MM.1S (cell line): Measurements from ENCODE around the gene RAMP1.

Experiments used
- DNase-seq: peaks from one replicate; pipeline ENCODE4 v3.0.0-alpha.2; 2015
- H2AFZ ChIP-seq: fragments of 300-600 bp; sonication (generic); 2 replicates; pipeline ENCODE4 v1.6.0; 2016; ENCODE audit warnings: antibody characterized with exemption, low read length
- H3F3A ChIP-seq: fragments of 300-600 bp; sonication (generic); 2 replicates; pipeline ENCODE4 v1.6.1; 2016; ENCODE audit warnings: mild to moderate bottlenecking, antibody characterized with exemption, low read length, moderate library complexity, mixed read lengths; ENCODE audit not compliant: insufficient read depth
- H3K27ac ChIP-seq: fragments of 300-600 bp; sonication (generic); 2 replicates; pipeline ENCODE4 v1.5.1; 2016; ENCODE audit warnings: mild to moderate bottlenecking, low read length
- H3K27me3 ChIP-seq: fragments of 300-600 bp; sonication (generic); replicated peaks from 2 replicates; pipeline ENCODE4 v1.6.0; 2016; ENCODE audit warnings: low read length; ENCODE audit not compliant: insufficient read depth
- H3K36me3 ChIP-seq: fragments of 300-600 bp; sonication (generic); replicated peaks from 2 replicates; pipeline ENCODE4 v1.6.1; 2016; ENCODE audit warnings: mild to moderate bottlenecking, low read length, mixed read lengths; ENCODE audit not compliant: insufficient read depth
- H3K4me1 ChIP-seq: fragments of 300-600 bp; sonication (generic); 2 replicates; pipeline ENCODE4 v1.6.1; 2016; ENCODE audit warnings: low read length, mixed read lengths
- H3K4me2 ChIP-seq: fragments of 300-600 bp; sonication (generic); 2 replicates; pipeline ENCODE4 v1.6.0; 2016; ENCODE audit warnings: low read depth, low read length
- H3K4me3 ChIP-seq: fragments of 300-600 bp; sonication (generic); 2 replicates; pipeline ENCODE4 v1.5.1; 2016; ENCODE audit warnings: low read length, mixed read lengths
- H3K79me2 ChIP-seq: fragments of 300-600 bp; sonication (generic); 2 replicates; pipeline ENCODE4 v1.6.1; 2016; ENCODE audit warnings: mixed run types, low read length, mixed read lengths
- H3K9ac ChIP-seq: fragments of 300-600 bp; sonication (generic); 2 replicates; pipeline ENCODE4 v1.6.1; 2016; ENCODE audit warnings: low read length, mixed read lengths
- H3K9me2 ChIP-seq: fragments of 300-600 bp; sonication (generic); replicated peaks from 2 replicates; pipeline ENCODE4 v1.6.1; 2016; ENCODE audit warnings: mild to moderate bottlenecking, low read length, mixed read lengths; ENCODE audit not compliant: insufficient read depth
- H3K9me3 ChIP-seq: fragments of 300-600 bp; sonication (generic); replicated peaks from 2 replicates; pipeline ENCODE4 v1.6.1; 2016; ENCODE audit warnings: mild to moderate bottlenecking, low read length, mixed read lengths; ENCODE audit not compliant: insufficient read depth
- H4K20me1 ChIP-seq: fragments of 300-600 bp; sonication (generic); 2 replicates; pipeline ENCODE4 v1.6.1; 2016; ENCODE audit warnings: mild to moderate bottlenecking, low read length, moderate library complexity, mixed read lengths; ENCODE audit not compliant: insufficient read depth
- CTCF ChIP-seq: fragments of 300-600 bp; sonication (generic); IDR thresholded peaks from 2 replicates; pipeline ENCODE4 v1.5.1; 2016; ENCODE audit warnings: antibody characterized with exemption, low read length, mixed read lengths
- EZH2 ChIP-seq: fragments of 300-600 bp; sonication (generic); optimal IDR thresholded peaks from 2 replicates; pipeline ENCODE3; 2017; ENCODE audit warnings: low read depth, mild to moderate bottlenecking, antibody characterized with exemption, low read length, mixed read lengths
- EZH2phosphoT487 ChIP-seq: fragments of 300-600 bp; sonication (generic); IDR thresholded peaks from 2 replicates; pipeline ENCODE4 v1.6.1; 2018; ENCODE audit warnings: antibody characterized with exemption, low read length

The RAMP1 gene

DNA sequence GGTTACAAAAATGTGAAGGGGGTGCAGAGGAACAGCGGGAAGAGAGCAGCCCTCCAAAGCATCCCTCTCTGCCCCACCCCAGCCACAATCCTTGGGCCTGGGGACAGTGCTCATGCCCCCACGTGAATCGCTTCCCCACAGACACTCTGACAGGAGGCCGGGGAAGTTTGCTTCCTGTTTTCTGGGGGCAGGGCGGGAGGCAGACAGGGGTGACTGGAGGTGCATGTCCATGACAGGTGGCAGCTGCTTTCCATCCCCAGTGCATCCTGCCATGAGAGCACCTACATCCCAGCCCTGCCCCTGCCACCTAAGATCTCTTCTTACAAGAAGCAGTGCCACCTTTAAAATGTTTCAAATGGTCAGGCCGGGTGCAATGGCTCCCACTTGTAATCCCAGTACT lies 60.2 kb downstream of the RAMP1 start:
- no peak for TF ChIP-seq CTCF
- no peak overlapping the region for H3K4me2 ChIP-seq
- H3F3A ChIP-seq, result peaks cover 6% of the 10 kb centered on the region; the same call in 1 of the 2 replicates
- H3K4me3 ChIP-seq, result no peak overlapping the region
- H3K36me3 ChIP-seq, result no peaks in the 10 kb centered on the region
- H3K9ac ChIP-seq, result no peak overlapping the region
- peaks cover 14% of the 10 kb centered on the region for H3K4me1 ChIP-seq
- H3K9me2 ChIP-seq, result no peaks in the 10 kb centered on the region
- H3K9me3 ChIP-seq, result no peaks in the 10 kb centered on the region
- no peak overlapping the region for H2AFZ ChIP-seq
- H4K20me1 ChIP-seq, result no peaks in the 10 kb centered on the region
- H3K27me3 ChIP-seq, result no peaks in the 10 kb centered on the region
- H3K27ac ChIP-seq, result no peak overlapping the region
- no peaks in the 10 kb centered on the region for H3K79me2 ChIP-seq
- no peak for DNase-seq

- Histone ChIP-seq H3K9ac (no peak overlapping the region), H3F3A (peaks cover 9% of the 10 kb centered on the region), H3K4me3 (no peak overlapping the region), H3K4me2 (no peak overlapping the region), H3K9me3 (no peaks in the 10 kb centered on the region), H2AFZ (no peak overlapping the region), H3K4me1 (peaks cover 18% of the 10 kb centered on the region), H3K79me2 (no peaks in the 10 kb centered on the region), H3K27me3 (no peaks in the 10 kb centered on the region), H4K20me1 (no peaks in the 10 kb centered on the region), H3K9me2 (no peaks in the 10 kb centered on the region), H3K36me3 (no peaks in the 10 kb centered on the region), H3K27ac (no peak overlapping the region)
- no peak for TF ChIP-seq EZH2
- no peak for TF ChIP-seq EZH2phosphoT487
- no peak for TF ChIP-seq CTCF
- DNase-seq, result no peak
These were observed 61.2 kb downstream of the RAMP1 start for GRCh38 chr2:237920673-237921072.

DNA sequence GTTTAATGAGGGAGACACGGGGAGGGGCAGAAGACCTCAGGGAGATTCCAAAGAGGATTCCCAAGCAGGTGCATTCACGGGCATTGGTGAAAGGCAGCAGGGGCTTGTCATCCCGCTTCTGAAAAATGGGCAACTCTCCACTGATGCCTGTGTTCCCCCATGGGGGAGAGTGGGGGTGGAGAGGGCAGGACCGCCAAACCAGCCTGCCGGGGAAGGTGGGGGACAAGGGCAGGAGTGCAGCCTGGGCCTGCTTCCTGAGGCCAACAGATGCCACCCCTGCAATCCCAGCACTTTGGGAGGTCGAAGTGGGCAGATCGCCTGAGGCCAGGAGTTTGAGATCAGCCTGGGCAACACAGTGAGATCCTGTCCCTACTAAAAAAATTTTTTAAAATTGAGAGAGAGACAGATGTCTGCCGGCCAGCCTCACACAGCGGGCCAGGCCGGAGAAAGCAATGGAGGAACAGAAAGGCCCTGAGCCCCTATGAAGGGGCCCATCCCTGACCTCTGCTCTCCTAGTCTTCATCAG lies 62.6 kb downstream of the RAMP1 start:
- H3K36me3 ChIP-seq, result no peaks in the 10 kb centered on the region
- no peaks in the 10 kb centered on the region for H3K9me3 ChIP-seq
- H3K4me3 ChIP-seq, result no peak overlapping the region
- peaks cover 22% of the 10 kb centered on the region for H3K4me1 ChIP-seq
- H3K79me2 ChIP-seq, result no peaks in the 10 kb centered on the region
- H3K4me2 ChIP-seq, result no peak overlapping the region
- no peak overlapping the region for H2AFZ ChIP-seq
- peaks cover 20% of the 10 kb centered on the region for H3F3A ChIP-seq
- TF ChIP-seq EZH2, result no peak
- no peak for TF ChIP-seq CTCF
- TF ChIP-seq EZH2phosphoT487, result no peak
- H3K27me3 ChIP-seq, result no peaks in the 10 kb centered on the region
- H3K27ac ChIP-seq, result no peak overlapping the region
- H3K9me2 ChIP-seq, result no peaks in the 10 kb centered on the region
- H3K9ac ChIP-seq, result no peak overlapping the region
- no peaks in the 10 kb centered on the region for H4K20me1 ChIP-seq
- DNase-seq, result no peak
